NCI-H748 treated with DMSO at 0.1 percent for 48 hours (cell line): ENCODE data around the gene MPPED1.
A peak's percentile ranks its signal among the peaks of the same experiment; 100 is the strongest.

Experiments
- DNase-seq: peaks from one replicate; lab custom pipeline; 2025; lab: John Stamatoyannopoulos, UW

MPPED1 gene

GRCh38 chr22:43411869-43412807 is at the start of gene MPPED1:
Gene MPPED1 (plus strand): TSS chr22:43412014. CDS start chr22:43424986, 12,972 bp downstream.
- DNase-seq = no peak

- DNase-seq = no peak
These were observed 48.3 kb upstream of the MPPED1 start for GRCh38 chr22:43363315-43364168.

GRCh38 chr22:43364169-43364435 is 47.7 kb upstream of the MPPED1 start:
- DNase-seq = no peak

- no peak for DNase-seq
These were observed 45.9 kb upstream of the MPPED1 start for GRCh38 chr22:43365715-43366440.

- DNase-seq = no peak
These were observed 41.8 kb upstream of the MPPED1 start for GRCh38 chr22:43370036-43370435.

- DNase-seq = no peak
These were observed 35.8 kb upstream of the MPPED1 start for GRCh38 chr22:43375951-43376455.

- DNase-seq = no peak
These were observed 34.9 kb upstream of the MPPED1 start for GRCh38 chr22:43376765-43377547.

DNA sequence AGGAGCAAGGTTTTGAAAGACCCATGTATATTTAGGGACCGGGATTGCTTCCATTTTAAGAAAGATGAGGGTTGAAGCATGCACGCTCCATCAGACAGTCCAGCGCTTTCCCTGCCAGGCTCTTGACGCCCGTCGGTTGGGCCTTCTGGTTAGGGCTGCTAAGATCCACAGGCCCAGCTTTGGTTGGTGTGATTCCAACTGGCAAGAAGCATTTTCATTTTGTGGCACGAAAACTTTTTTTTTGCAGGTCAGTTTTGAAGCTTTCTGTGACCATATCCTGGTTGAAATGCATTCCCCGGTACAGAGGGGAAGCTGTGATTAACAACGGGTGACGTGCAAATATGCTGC is 34.3 kb upstream of the MPPED1 start:
- no peak for DNase-seq

DNA sequence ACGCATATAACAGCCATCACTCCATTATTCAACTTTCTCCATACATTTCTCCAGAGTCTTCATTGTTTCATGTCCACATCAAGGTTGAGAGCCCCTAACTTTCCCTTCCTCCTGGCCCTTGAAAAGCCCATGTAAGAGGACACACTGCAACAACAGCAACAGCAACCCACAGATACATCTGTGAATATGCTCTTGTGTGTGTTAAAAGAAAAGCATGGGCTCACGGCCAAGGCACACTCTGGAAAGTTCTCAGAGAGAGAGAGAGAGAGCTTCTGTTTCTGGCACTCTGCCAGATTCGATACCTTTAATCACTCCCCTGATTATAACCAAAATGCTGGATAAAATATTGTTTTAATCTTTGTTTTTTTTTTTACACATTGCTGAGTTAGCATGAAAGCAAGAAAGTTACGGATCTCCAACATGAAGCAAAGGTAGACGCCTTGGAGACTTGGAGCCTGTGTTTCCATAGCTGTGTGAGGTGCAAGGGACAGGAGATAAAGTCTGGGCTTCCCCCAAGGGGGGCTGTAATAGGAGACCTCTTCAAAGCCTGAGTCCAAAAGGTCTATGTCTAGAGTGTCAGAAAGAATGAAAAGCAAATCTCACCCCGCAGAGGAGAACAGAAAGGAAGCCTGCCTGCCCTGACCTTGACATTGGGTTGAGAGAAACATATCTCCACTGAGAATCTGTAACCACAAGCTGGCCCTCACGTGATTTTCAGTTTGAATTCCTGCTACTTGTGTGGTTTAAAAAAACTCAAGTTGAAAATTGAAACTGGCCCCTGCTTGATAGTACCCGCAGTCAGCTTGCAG is 33.7 kb upstream of the MPPED1 start:
- DNase-seq = no peak

GRCh38 chr22:43381693-43382092 is 30.1 kb upstream of the MPPED1 start:
- DNase-seq = no peak

DNA sequence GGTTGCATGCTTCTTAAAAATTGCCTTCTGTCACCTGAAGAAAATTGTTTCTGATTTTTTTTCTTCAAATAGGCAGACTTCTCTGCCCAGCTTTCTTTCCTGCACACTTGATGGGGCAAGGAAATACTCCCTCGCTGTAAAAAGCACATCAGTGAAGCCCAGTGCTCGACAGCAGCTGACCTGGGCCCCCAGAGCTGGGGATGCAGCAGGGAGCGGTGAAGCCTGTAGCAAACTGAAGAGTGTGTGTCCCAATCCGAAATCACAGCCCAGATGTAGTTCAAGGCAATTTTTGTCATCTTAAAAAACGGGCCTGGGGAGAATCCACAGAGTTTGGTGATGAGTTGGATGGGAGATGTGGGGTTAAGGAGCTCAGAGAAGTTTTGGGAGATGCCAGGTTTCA is 27.0 kb upstream of the MPPED1 start:
- no peak for DNase-seq

DNA sequence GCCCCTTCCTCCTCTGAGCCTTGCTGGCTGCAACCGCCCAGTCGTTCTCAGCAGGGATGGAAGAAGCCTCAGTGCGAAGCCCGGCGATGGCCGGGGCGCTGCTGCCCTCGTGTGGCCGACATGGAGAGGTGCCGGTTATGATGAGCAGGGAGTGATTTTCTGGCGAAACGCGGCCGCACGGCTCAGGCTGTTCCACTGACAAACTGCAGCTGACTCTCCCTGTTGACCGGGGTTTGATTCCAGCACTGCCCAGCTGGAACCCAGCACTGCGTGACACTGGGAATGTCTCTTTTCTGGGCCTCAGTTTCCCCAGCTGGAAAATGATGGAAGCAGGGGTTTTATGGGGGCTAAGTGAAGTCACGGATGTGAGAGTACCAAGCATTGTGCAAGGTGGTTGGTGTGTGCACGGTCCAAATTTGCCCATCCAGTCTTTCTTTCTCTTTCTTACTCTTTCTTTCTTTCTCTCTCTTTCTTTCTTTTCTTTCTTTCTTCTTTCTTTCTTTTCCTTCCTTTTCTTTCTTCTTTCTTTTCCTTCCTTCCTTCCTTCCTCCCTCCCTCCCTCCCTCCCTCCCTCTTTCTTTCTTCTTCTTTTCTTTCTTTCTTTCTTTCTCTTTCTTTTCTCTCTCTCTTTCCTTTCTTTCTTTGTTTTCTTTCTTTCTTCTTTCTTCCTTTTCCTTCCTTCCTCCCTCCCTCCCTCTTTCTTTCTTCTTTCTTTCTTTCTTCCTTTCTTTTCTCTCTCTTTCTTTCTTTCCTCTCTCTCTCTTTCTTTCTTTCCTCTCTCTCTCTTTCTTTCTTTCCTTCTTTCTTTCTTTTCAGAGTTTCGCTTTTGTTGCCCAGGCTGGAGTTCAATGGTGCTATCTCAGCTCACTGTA is 25.8 kb upstream of the MPPED1 start:
- peak; percentile 62 for DNase-seq

DNA sequence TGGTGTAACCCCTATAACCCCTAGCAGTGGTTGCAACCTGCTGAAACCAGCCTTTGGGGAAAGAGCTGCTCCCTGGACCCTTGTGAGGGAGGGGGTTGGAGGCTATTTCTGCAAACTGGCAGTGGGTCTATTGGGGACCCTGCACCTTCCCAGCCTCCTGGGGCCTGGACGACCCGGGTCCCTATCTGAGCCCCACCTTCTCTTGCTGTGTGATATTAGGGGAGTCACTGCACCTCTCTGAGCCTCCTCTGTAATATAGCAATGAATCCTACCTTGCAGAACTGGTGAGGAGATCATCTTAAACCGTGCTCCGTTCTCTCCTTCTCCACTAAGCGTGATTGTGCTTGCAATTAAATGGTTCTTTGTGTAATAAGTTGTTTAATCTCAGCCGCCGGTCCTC is 24.0 kb upstream of the MPPED1 start:
- DNase-seq = no peak

- peak; percentile 31 for DNase-seq
These were observed 23.4 kb upstream of the MPPED1 start for GRCh38 chr22:43388420-43388851.

- DNase-seq = no peak
These were observed 22.5 kb upstream of the MPPED1 start for GRCh38 chr22:43389227-43389836.

DNA sequence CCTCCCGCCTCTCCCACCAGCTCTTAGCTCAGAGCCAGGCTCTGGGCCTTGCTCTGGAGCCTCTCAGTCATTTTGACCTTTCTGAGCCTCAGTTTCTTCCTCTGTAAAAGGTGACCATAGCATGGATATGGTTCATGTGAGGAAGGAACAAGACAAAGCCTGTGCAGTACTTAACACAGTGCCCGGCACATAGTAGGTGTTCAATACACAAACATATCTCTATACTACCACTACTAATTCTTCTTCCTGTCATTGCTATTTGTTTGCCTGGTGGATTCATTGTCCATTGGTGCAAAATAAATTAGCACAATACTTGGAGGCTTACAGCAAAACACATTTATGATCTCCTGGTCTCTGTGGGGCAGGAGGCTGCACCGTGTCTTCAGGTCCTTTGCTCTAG is 21.6 kb upstream of the MPPED1 start:
- DNase-seq = no peak

GRCh38 chr22:43390872-43391271 is 20.9 kb upstream of the MPPED1 start:
- DNase-seq = no peak

DNA sequence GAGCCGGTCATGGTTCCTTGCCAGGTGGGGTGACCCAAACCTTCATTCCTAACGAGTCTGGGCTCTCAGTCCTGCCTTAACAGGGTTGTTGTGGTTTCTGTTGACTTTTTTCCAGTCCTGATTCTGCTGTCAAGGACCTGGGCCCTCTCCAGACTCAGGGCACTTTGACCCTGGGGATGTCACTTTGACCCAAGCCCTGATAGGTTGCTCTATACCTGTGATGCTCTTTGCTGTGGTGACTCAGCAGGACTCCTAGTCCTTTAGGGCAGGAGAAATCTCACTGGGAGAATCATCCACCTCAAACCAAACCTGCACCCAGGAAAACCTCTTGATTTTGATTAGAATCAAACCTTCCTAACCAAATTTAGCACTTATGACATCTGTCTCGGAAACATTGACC is 20.5 kb upstream of the MPPED1 start:
- DNase-seq = no peak

- DNase-seq = no peak
These were observed 19.3 kb upstream of the MPPED1 start for GRCh38 chr22:43392385-43392989.
